ENCODE measurements around the gene SLC16A12.
A peak's percentile ranks its signal among the peaks of the same experiment; 100 is the strongest.

The SLC16A12 gene, protein sequence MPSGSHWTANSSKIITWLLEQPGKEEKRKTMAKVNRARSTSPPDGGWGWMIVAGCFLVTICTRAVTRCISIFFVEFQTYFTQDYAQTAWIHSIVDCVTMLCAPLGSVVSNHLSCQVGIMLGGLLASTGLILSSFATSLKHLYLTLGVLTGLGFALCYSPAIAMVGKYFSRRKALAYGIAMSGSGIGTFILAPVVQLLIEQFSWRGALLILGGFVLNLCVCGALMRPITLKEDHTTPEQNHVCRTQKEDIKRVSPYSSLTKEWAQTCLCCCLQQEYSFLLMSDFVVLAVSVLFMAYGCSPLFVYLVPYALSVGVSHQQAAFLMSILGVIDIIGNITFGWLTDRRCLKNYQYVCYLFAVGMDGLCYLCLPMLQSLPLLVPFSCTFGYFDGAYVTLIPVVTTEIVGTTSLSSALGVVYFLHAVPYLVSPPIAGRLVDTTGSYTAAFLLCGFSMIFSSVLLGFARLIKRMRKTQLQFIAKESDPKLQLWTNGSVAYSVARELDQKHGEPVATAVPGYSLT

DNA sequence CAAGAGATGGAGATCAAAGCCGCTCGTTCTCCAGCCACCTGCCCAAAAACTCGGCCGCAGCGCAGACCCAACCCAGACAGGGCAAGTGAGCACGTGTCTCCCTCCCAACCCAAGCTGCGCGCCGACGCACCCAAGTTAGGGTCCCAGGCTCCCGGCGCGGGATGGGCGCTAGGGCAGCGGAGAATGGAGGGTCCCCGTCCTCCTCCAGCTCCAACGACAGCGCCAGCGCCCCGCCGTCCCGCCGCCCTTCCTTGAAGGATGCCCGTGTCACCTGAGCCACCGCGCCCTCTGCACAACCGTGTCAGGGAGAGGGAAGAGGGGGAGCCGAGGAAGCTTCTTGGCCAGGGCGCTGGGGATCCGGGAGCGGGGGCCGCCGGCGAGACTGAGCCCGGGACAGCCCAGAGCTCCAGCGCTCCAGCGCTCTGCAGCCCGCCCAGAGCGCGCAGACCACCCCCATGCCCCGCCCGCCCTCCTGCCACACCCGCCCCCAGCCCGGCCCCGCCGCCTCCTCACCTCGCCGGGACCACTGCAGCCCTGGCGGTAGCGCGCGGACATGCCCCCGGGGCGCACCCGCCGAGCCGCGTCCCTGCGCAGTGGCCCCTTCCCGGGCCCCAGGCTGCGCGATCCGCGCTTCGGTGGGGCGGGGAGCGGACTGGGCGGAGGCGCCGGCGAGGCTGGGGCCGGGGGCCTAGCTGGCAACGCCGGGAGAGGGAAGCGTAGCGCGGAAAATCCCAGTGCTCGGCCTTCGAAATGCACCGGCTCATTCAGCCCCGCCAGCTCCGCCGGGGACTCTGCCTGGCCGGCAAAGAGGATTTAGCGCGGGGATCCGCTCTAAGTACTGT is at the start of gene SLC16A12:
Gene SLC16A12 (minus strand): TSS at position 424 of the 842 bp plus-strand sequence. CDS start 73,016 bp downstream, outside the sequence.
- no peak for DNase-seq (ENCODE audit: low read depth)

DNA sequence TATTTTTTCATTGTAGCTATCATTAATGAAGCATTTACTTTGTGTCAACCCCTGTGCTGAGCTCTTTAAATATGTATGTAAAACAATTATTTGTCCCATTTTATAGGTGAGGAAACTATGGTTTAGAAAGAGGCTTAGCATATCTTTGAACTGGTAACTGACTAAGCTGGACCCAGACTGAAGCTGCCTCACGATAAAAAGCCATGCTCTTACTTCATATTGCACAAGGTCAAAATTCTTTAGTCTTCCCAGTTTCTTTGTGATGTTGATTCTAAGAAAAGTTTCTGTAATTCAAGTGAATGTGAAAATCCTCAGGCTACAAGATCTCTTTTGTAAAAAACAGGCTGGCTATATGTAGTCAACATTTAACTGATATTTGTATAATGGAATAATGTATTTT is 46.6 kb upstream of the SLC16A12 start:
- no peak for DNase-seq (ENCODE audit: low read depth)

DNA sequence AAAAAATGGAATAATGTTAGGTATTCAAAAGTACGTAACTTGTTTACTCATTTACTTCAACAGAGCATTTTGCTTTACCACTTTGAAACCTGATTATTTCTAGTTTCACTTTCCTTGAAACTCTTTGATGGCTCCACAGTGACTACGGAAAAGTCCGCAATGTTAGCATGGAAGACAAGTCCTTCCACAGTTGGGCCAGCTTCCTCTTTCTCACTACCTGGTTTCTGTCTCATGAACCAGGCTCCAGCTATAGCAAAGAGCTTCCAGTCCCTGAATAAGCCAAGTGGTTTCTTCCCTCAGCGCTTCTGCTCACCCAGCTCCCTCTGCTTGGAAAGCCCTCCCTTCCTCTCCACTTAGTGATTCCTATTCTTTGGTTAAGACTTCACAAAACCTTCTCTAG is 44.8 kb upstream of the SLC16A12 start:
- DNase-seq (ENCODE audit: low read depth): no peak

DNA sequence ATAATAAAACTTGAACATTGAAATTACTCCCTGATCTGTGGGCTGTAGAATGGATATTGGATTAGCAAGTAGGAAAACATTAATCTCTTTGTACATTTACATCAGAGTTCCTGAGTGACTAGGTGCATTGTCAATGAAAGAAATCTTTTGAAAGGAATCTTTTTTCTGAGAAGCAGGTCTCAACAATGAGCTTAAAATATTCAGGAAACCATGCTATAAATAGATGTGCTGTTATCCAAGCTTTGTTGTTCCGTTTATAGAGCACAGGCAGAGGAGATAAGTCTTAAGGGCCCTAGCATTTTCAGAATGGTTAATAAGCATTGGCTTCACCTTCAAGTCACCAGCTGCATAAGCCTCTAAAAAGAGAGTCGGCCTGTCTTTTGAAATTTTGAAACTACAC is 41.3 kb upstream of the SLC16A12 start:
- DNase-seq (ENCODE audit: low read depth): no peak

DNA sequence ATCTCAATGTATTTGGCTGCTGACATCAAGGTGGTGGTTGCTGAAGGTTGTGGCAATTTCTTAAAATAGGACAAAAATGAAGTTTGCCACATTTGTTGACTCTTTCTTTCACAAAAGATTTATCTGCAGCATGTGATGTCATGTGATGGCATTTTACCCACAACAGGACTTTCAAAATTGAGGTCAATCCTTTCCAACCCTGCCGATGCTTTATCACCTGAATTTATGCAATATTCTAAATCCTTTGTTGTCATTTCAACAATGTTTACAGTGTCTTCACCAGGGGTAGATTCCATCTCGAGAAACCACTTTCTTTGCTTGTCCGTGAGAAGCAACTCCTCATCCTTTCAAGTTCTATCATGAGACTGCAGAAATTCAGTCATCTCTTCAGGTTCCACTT is 40.6 kb upstream of the SLC16A12 start:
- DNase-seq (ENCODE audit: low read depth): no peak

DNA sequence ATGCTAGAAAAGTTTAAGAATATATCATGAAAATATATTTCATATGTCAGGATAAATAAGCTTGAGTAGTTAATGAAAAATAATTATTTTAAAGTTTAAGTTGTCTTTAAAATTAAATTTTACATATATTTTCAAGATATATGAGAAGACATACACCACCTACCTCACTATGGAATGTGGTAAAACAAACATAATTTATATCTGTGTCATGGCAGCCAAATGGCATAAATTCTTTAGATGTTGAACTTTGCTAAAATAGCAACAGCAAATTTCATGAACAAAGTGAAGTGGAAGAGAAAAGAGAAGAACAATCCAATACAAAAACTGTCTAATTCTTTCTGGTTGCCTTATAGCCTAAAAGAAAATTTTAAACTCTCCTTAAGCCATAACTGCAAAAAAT is 39.6 kb upstream of the SLC16A12 start:
- no peak for DNase-seq (ENCODE audit: low read depth)

DNA sequence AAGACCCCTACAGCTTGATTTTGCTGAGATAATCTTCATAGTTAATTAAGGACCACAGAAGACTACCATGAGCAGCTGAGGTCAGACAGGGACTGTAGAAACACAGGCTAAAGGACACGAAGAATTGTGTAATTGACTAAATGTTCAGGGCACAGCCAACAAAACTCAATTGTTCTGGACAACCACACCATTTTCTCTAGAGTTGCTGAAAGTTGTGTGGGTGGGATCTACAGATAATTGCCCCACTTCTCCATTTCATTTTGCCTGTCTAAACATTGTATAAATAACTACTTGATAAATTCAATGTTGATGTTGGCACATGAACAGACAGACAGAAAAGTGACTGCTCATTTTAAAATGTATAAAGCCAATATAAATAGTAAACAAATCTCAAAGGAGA is 39.0 kb upstream of the SLC16A12 start:
- no peak for DNase-seq (ENCODE audit: low read depth)

DNA sequence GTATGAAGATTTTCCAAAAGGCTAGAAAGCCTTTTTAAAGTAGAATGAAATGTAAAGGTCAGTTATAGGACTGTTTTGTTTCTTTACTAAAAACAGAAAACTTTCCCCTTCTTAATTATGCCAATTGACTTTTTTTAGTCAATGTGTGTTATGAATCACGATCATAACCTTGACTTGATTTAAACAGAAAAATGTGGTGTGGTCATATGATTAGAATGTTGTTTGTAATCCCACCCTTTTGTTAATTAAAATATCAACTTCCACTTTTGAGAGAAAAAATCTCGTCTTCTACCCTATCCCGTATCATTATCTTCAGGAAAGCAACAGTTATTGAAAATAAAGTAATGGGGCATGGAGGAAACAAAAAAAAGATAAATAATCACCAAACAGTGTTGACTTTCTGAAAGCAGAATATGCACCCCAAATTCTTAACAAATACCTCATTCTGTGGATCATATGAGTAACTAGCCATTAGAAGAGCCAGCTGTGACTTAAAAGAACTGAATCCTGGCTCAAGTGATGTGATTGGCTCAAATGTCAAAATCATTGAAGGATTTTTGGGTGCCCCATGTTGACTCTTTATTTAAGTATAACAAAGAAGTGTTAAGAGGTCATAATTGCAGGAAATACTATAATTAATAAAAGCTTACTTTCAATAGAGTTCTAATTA is 32.3 kb upstream of the SLC16A12 start:
- no peak for DNase-seq (ENCODE audit: low read depth)

DNA sequence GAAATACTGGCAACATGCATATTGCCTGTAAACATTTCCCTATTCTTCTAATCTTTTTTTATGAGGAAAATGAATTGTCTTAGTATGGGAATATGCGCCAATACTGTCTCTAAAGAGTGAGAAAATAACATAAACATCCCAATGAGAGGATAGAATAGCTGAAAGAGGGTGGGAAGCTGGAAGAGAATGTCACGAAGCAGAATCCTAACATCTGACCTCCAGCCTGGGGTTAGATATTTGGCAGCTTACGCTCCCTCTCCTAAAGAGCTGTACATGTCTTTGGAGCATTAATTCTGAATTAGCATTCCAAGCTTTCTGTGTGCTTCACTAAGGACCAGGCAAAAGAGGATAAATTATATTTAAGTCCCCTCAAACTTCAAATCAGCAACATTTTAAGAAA is 31.6 kb upstream of the SLC16A12 start:
- DNase-seq (ENCODE audit: low read depth): no peak

DNA sequence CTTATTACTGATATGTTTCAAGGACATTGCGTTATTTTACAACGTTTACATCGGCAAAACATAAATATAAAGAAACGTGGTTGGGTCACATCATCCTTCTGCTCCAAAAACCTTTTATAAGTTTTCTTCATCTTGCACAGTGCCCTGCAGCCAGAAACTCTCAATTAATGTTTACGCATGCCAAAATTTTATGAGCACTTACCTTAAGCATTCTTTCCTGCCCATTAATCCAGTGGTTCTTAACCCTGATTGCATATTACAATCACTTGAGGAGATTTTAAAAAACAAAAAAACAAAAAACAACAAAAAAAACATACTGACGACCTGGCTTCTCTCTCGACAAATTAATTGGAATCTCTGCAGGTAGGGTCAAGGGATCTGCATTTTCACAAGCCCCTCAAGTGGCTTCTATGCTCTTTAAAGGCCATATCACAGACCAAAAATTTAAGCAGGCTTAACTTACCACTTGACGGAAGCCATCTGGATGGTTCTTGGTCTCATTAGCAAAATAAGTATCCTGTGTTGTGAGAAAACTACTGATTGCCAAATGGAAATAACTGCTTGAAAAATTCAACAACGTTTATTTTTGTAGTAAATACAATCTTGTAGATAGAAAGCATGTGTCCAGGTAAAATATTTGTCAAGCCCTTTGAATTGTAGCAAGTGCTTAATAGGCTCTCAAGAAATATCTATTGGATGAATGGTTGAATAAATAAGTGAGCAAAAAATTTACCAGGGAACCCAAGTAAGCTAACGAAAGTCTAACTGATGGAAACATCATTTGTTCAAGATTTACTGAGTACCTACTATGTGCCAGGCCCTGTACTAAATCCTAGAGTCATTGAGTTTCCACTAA is 30.9 kb upstream of the SLC16A12 start:
- no peak for DNase-seq (ENCODE audit: low read depth)

DNA sequence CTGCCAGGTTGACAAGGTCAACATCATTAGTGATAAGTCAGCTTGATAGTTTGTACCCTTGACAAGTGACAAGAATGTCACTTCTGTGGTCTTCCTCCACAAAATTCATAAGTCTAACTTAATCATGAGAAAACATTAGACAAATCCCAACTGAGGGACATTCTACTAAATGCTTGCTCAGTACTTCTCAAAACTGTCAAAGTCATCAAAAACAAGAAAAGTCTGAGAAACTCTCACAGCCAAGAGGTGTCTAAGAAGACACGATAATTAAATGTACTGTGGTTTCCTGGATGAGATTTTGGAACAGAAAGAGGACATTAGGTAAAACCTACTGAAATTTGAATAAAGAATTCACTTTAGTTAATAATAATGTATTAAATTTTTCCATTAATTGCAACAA is 29.8 kb upstream of the SLC16A12 start:
- DNase-seq (ENCODE audit: low read depth): no peak

DNA sequence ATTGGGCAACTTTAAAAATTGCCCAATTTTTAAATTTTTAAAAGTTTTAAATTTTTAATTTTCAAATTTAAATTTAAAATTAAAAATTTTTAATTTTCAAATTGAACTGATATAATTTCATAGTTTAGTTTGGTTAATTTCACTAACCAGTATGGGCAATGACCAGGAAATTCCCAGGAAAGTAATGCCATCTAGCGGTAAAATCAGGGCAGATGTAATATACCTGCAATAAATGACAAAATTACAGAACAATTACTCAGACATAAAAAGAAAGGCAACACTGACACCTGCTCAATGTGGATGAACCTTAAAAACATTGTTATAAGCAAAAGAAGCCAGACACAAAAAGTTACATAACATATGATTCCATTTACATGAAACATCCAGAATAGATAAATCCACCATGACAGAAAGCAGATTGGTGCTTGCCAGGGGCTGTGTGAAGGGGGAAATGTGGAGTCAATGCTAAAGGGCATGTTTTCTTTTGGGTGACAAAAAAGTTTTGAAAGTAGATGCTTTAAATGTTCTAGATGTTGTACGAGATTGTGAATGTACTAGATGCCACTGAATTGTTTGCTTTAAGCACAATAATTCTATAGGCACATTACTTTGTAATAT is 28.6 kb upstream of the SLC16A12 start:
- DNase-seq (ENCODE audit: low read depth): no peak

DNA sequence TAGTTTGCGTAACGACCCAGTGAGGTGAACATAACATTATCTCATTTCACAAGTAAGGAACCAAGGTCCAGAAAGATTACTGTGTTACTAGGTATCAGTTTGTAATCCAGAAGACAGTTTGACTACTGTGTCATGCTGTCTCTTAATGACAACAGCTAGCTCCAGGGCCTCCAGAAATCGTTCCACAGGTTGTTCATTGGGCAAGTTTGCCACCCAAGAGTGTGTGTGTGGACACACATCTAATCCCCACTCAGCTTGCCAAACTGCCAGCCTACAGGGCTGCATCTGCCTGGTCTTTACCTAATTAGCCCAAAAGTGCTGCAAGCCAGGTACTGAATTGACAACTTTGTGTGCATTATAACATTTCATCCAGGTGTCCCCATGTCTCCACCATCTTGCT is 27.9 kb upstream of the SLC16A12 start:
- no peak for DNase-seq (ENCODE audit: low read depth)

DNA sequence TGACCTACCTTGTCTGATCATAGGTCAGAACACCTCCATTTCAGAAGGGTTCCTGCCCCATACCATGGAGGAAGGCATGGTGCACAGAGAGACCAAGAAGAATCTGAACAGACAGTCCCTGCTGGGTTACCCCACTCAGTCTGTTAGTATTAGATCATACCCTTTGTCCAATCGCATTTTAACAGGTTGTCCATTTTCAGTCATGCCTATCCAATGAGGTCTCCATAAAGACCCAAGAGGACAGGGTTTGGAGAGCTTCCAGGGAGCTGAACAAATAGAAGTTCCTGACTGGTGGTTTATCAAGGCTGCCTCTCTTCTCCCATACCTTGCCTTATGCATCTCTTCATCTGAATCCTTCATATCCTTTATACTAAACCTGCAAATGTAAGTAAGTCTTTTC is 21.2 kb upstream of the SLC16A12 start:
- DNase-seq (ENCODE audit: low read depth): no peak

DNA sequence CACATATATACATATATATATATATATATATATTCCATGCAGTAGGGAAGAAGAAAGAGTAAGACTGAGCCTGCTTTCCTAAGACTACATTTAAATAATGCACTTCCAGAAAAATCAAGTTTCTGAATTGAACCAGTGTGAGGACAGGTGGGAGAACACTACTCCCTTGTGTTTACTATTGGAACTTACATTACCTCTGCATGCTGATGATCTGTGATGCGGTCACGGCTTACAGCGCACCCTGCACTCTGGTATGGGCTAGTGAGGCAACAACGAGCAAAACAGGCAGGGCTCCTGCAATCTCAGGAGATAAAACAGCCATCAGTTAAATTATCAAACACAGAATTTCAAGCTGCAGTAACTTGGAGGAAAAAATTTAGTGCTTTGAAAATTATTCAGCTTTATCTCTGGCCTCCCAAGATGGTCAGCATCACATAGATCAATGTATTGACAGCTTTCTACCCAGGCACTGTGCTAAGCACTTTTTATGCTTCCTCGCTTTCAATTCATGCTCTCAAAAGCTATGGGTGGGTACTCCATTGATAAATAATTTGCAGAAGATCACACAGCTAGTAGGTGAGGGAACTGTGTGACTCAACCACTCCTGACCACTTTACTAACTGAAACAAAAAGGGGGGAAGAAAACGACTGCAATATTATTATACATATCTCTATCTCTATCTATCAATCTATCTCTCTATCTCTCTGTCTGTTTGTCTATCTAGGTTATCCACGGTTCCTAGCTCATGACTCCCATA is 20.5 kb upstream of the SLC16A12 start:
- no peak for DNase-seq (ENCODE audit: low read depth)

DNA sequence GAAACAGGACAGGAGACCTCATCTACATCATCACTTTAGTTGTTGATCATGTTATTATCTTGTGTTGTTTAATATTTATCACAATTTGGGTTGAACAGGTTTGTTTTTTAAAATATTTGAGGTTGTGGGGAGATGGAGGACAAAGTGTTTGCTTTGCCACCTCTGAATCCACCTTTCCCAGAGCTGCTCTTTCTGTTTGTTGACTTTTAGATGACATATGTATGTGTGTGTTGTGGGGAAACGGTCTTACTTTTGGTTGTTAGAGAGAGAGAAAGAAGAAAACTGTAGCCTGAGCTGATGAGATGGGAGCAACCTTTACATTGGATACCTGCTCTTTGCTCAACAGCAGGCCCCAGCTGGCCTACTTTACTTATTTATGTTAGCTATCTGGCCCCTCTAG is 19.0 kb upstream of the SLC16A12 start:
- DNase-seq (ENCODE audit: low read depth): no peak

DNA sequence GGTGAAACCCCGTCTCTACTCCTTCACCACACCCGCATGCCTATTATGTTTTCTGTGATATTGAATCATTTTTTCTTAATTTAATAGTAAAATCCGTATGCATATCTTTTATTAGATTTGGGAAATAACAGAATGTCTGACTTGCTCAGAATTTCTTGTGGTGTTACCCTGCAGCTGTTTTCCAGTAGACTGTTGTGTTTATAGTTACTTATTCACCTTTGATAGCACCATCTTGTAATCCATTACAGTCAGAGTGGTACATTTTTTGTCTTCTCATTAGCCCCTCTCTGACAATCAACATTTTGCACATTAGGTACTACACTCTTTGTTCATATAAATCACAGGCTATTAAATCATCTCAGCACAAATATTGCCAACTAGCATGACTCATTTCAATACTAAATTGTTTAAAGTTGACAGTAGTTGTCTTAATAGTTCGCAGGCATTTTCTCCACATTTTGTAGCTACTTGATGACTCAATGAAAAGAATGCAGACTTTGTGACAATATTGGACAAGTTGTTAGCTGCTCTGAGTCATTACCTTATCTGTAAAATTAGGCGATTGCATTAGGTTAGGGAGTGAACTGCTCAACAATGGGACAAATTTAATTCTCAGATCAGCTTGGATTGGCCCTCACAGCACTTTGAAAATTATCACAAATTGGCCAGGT is 17.8 kb upstream of the SLC16A12 start:
- peak; percentile 96 for DNase-seq (ENCODE audit: low read depth)

DNA sequence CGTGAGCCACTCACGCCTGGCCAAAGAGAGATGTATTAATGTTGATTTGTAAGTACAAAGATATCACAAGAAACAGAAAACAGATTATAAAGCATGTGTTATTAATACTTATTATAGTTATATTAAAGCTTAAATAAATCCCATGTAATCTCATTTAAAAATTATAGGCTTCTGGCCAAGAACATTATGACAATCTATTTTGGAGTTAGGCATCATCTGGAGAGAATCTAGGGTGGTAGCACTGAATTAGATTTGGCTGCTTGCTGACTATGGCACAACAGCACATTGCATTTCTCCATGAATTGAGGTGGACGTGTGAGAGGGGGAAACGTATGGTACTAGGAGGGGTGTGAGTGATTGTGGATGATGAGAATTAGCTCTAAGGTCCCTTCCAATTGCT is 16.8 kb upstream of the SLC16A12 start:
- DNase-seq (ENCODE audit: low read depth): no peak

DNA sequence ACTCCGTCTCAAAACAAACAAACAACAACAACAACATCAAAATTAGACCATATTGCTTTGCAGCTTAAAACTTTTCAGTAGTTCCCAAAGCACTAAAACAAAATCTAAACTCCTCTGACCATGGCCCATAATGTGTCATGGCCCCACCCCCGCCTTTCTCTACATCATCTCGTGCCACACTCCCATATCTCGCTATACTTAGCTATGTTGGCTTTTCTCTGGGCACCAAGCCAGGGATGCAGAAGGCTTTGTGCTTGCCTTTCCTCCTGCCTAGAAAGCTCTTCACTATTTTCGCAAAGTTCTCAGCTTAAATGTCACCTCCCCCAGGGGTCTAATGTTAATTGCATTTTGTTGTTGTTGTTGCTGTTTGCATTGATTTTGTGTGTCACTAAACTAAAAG is 15.1 kb upstream of the SLC16A12 start:
- DNase-seq (ENCODE audit: low read depth): no peak

DNA sequence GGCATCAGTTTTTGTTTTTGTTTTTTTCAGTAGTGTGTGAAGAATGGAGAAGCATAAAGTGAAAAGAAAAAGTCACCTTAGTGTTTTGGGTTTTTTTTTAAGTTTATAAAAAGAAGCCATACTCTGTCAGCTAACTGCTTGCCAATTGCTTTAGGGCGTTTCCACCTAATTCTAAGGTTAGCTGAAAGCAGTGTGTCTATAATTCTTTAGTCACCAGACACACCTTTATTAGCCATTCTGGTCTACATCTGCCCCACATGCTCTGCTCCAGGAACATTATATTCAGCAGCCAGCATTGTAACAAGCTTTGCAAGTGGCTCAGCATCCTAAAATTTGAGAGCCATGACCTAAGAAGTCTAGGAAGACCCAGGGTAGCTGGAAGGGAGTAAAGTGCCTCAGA is 14.1 kb upstream of the SLC16A12 start:
- no peak for DNase-seq (ENCODE audit: low read depth)

Measured in non-pigmented ciliary epithelial cell (primary cell).